HG03457 (cell line): ENCODE measurements around the gene CDH5.
"Not testable (repeated sequence)": the region's sequence is repeated elsewhere in the genome, so short reads cannot be mapped to it uniquely, and the experiment has no call there.

Experiments
- ATAC-seq: cut with Tn5 transposase; IDR thresholded peaks from one replicate; pipeline ENCODE4 v1.9.1; 2021; ENCODE audit warnings: moderate number of reproducible peaks; ENCODE audit not compliant: unreplicated experiment

CDH5 gene

GRCh38 chr16:66366433-66367299, at the start of gene CDH5:
Gene CDH5, plus strand, starts transcription at chr16:66366691. Its CDS starts 12,647 bp downstream, at chr16:66379338.
- ATAC-seq = no peak

- no peak for ATAC-seq
Observed at GRCh38 chr16:66318505-66318904, 48.0 kb upstream of the CDH5 start.

- no peak for ATAC-seq
Observed at GRCh38 chr16:66320774-66321173, 45.7 kb upstream of the CDH5 start.

GRCh38 chr16:66322174-66322573, 44.3 kb upstream of the CDH5 start:
- peak; percentile 91 for ATAC-seq

GRCh38 chr16:66324815-66325515, 41.5 kb upstream of the CDH5 start:
- no peak for ATAC-seq

GRCh38 chr16:66325717-66326376, 40.6 kb upstream of the CDH5 start:
- ATAC-seq = no peak

GRCh38 chr16:66326991-66327513, 39.4 kb upstream of the CDH5 start:
- no peak for ATAC-seq

- ATAC-seq = no peak
Observed at GRCh38 chr16:66328282-66328681, 38.2 kb upstream of the CDH5 start.

- not testable (repeated sequence) for ATAC-seq
Observed at GRCh38 chr16:66331464-66331863, 35.0 kb upstream of the CDH5 start.

- no peak for ATAC-seq
Observed at GRCh38 chr16:66332634-66333610, 33.6 kb upstream of the CDH5 start.

GRCh38 chr16:66334853-66335574, 31.5 kb upstream of the CDH5 start:
- no peak for ATAC-seq

- no peak for ATAC-seq
Observed at GRCh38 chr16:66335704-66336329, 30.7 kb upstream of the CDH5 start.

- no peak for ATAC-seq
Observed at GRCh38 chr16:66337463-66338188, 28.9 kb upstream of the CDH5 start.

GRCh38 chr16:66342294-66342900, 24.1 kb upstream of the CDH5 start:
- ATAC-seq = no peak

- ATAC-seq = no peak
Observed at GRCh38 chr16:66344533-66345145, 21.9 kb upstream of the CDH5 start.

- no peak for ATAC-seq
Observed at GRCh38 chr16:66346221-66346620, 20.3 kb upstream of the CDH5 start.

- ATAC-seq = no peak
Observed at GRCh38 chr16:66352304-66352703, 14.2 kb upstream of the CDH5 start.

GRCh38 chr16:66353055-66353454, 13.4 kb upstream of the CDH5 start:
- ATAC-seq = no peak
